ENCODE results near the gene ANKZF1.
A peak's percentile ranks its signal among the peaks of the same experiment; 100 is the strongest.
"Not testable (repeated sequence)": the region's sequence is repeated elsewhere in the genome, so short reads cannot be mapped to it uniquely, and the experiment has no call there.

Gene ANKZF1

GRCh38 chr2:219229305-219230058 is at the start of gene ANKZF1, which contains the start of gene ATG9A:
Gene ANKZF1 (plus strand): TSS chr2:219229806. CDS start chr2:219230258, 452 bp downstream.
Gene ATG9A (minus strand): TSS chr2:219229636. CDS start chr2:219228024, 1,612 bp downstream.
- peak; percentile 99 for DNase-seq (ENCODE audit: low spot score)

- DNase-seq (ENCODE audit: low spot score) = no peak
Measured at GRCh38 chr2:219180961-219181360, 48.6 kb upstream of the ANKZF1 start.

- no peak for DNase-seq (ENCODE audit: low spot score)
Measured at GRCh38 chr2:219181531-219181930, 48.1 kb upstream of the ANKZF1 start.

- DNase-seq (ENCODE audit: low spot score) = no peak
Measured at GRCh38 chr2:219182331-219183150, 47.1 kb upstream of the ANKZF1 start.

GRCh38 chr2:219183151-219183772 is 46.3 kb upstream of the ANKZF1 start:
- no peak for DNase-seq (ENCODE audit: low spot score)

GRCh38 chr2:219184121-219184520 is 45.5 kb upstream of the ANKZF1 start:
- DNase-seq (ENCODE audit: low spot score) = no peak

GRCh38 chr2:219186754-219187456 is 42.7 kb upstream of the ANKZF1 start:
- DNase-seq (ENCODE audit: low spot score) = no peak

- no peak for DNase-seq (ENCODE audit: low spot score)
Measured at GRCh38 chr2:219197388-219197787, 32.2 kb upstream of the ANKZF1 start.

GRCh38 chr2:219198974-219199373 is 30.6 kb upstream of the ANKZF1 start:
- DNase-seq (ENCODE audit: low spot score) = no peak

- no peak for DNase-seq (ENCODE audit: low spot score)
Measured at GRCh38 chr2:219199470-219200211, 30.0 kb upstream of the ANKZF1 start.

GRCh38 chr2:219200502-219201326 is 28.9 kb upstream of the ANKZF1 start:
- DNase-seq (ENCODE audit: low spot score) = not testable (repeated sequence)

- DNase-seq (ENCODE audit: low spot score) = not testable (repeated sequence)
Measured at GRCh38 chr2:219201331-219201730, 28.3 kb upstream of the ANKZF1 start.

- DNase-seq (ENCODE audit: low spot score) = no peak
Measured at GRCh38 chr2:219204425-219205164, 25.0 kb upstream of the ANKZF1 start.

GRCh38 chr2:219205165-219205538 is 24.5 kb upstream of the ANKZF1 start:
- no peak for DNase-seq (ENCODE audit: low spot score)

GRCh38 chr2:219205981-219206327 is 23.7 kb upstream of the ANKZF1 start:
- no peak for DNase-seq (ENCODE audit: low spot score)

GRCh38 chr2:219206328-219207133 is 23.1 kb upstream of the ANKZF1 start, which contains the start of gene ZFAND2B:
Gene ZFAND2B (plus strand): TSS chr2:219206782. CDS start chr2:219206988, 206 bp downstream.
- peak; percentile 94 for DNase-seq (ENCODE audit: low spot score)

GRCh38 chr2:219207134-219207883 is 22.3 kb upstream of the ANKZF1 start:
- no peak for DNase-seq (ENCODE audit: low spot score)

Measured in RKO (cell line).